Measurements from ENCODE around the gene DNPEP. TPM values are rescaled to one million over a fixed set of nuclear protein-coding genes. Genes with fewer than 3 reads are reported as not detected.

DNPEP gene
- total and polyA plus RNA-seq, 2 experiments from 2014 or later: 49.2 to 67.9 TPM

GRCh38 chr2:219409619-219410018 lies 21.9 kb upstream of the DNPEP start:
- H3K4me3 Mint-ChIP-seq: no peak overlapping the region
- no peaks in the 10 kb centered on the region for H4K20me1 ChIP-seq (replicated peaks; ENCODE audit: insufficient read depth)
- H3K27me3 Mint-ChIP-seq (ENCODE audit: insufficient read depth, low read depth, poor library complexity): peaks cover 5% of the 10 kb centered on the region
- no peak overlapping the region for H3K27ac Mint-ChIP-seq
- peaks cover 6% of the 10 kb centered on the region; the same call in 2 of the 3 replicates for H3K9me3 Mint-ChIP-seq
- no peaks in the 10 kb centered on the region for H3K36me3 ChIP-seq (ENCODE audit: insufficient read depth)
- no peak overlapping the region for H3K4me2 ChIP-seq
- H3K9me2 ChIP-seq (ENCODE audit: insufficient read depth): no peaks in the 10 kb centered on the region; the same call in 1 of the 2 replicates
- peaks cover 7% of the 10 kb centered on the region for H3K4me1 Mint-ChIP-seq
- H3K36me3 Mint-ChIP-seq (ENCODE audit: low read depth): no peaks in the 10 kb centered on the region
- H2AFZ ChIP-seq: no peak overlapping the region
- no peaks in the 10 kb centered on the region for H3K79me2 ChIP-seq (replicated peaks; ENCODE audit: insufficient read depth)
- no peak for ATAC-seq
- no peak for DNase-seq (ENCODE audit: low spot score)
- H3F3A ChIP-seq (replicated peaks; ENCODE audit: low read depth): peaks cover 2% of the 10 kb centered on the region; the same call in 1 of the 2 replicates
- H3K27ac ChIP-seq (ENCODE audit: low read depth): no peak overlapping the region
- 0 out of 2 replicates have a peak, but pooled peaks cover 6% of the 10 kb centered on the region for H3K27me3 ChIP-seq (ENCODE audit: insufficient read depth)
- peaks cover 5% of the 10 kb centered on the region for H3K4me1 ChIP-seq (ENCODE audit: insufficient read depth)
- TF ChIP-seq ZNF114 (CRISPR knock-in tag; IDR thresholded peaks at IDR 0.05) (no peak), POLR2AphosphoS5 (IDR thresholded peaks at IDR 0.05; ENCODE audit: low read depth) (no peak), EZH2phosphoT487 (IDR thresholded peaks at IDR 0.05; ENCODE audit: unreplicated experiment) (no peak), ZNF331 (CRISPR knock-in tag; IDR thresholded peaks at IDR 0.05; ENCODE audit: low read depth) (no peak), CTCF (conservative IDR thresholded peaks at IDR 0.05; ENCODE audit: low read depth in 2 of 2) (no peak), STAT1 (IDR thresholded peaks at IDR 0.05; ENCODE audit: unreplicated experiment) (no peak), REST (IDR thresholded peaks at IDR 0.05; ENCODE audit: unreplicated experiment) (no peak), NANOG (IDR thresholded peaks at IDR 0.05; ENCODE audit: borderline replicate concordance) (no peak), ZNF462 (CRISPR knock-in tag; IDR thresholded peaks at IDR 0.05) (no peak)
- TF ChIP-seq, protein P1, sequence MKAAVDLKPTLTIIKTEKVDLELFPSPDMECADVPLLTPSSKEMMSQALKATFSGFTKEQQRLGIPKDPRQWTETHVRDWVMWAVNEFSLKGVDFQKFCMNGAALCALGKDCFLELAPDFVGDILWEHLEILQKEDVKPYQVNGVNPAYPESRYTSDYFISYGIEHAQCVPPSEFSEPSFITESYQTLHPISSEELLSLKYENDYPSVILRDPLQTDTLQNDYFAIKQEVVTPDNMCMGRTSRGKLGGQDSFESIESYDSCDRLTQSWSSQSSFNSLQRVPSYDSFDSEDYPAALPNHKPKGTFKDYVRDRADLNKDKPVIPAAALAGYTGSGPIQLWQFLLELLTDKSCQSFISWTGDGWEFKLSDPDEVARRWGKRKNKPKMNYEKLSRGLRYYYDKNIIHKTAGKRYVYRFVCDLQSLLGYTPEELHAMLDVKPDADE (IDR thresholded peaks at IDR 0.05): no peak
- H3K4me3 ChIP-seq: no peak overlapping the region
